ENCODE data around the gene SMCR8.
"Not testable (repeated sequence)": the region's sequence is repeated elsewhere in the genome, so short reads cannot be mapped to it uniquely, and the experiment has no call there.

Gene SMCR8

DNA sequence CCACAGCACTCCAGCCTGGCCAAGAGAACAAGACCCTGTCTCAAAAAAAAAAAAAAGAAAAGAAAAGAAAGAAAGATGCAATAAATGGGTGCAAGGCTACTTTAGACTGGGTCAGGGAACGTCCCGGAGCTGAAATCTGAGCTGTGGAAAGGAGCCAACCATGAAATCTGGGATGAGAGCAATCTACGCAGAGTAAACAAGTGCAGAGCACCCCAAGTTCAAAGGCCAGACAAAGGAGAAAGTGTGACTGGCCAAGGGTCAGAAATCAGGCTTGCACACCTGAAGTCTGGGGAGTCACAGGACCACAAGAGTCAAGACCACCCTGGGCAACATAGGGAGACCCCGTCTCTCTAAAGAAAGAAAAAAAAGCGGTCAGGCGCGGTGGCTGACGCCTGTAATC lies 45.4 kb downstream of the SMCR8 start:
- no peak for DNase-seq (ENCODE audit: low read depth in 2 of 2)

DNA sequence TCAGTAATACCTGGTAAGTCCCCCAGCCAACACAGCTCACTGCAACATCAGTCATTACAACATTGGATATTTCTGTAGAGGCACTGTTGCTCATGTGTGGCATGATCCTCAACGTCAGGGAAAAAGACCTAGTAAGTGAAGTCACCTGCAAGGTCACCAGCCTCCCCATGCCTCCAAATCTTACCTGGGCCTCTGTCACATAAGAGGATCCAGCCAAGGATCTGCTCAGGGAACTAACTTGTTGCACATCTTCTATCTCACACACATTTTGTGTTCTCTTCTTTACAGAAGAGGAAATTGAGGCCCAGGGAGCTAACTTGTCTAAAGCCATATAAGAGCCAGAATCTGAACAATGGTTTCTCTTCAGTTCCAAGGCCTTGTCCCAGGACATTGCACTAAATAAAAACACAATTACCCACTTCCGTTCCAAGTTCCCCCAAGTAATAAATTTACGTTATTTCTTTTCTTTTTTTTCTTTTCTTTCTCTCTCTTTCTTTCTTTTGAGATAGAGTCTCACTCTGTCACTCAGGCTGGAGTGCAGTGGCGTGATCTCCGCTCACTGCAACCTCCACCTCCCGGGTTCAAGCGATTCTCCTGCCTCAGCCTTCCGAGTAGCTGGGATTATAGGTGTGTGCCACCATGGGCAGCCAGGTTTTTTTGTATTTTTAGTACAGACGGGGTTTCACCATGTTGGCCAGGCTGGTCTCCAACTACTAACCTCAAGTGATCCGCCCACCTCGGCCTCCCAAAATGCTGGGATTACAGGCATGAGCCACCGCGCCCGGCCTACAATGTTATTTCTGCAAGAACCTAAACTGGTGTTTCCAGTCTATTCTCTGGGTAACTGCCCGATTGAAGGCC lies 47.0 kb downstream of the SMCR8 start:
- no peak for DNase-seq (ENCODE audit: low read depth in 2 of 2)

DNA sequence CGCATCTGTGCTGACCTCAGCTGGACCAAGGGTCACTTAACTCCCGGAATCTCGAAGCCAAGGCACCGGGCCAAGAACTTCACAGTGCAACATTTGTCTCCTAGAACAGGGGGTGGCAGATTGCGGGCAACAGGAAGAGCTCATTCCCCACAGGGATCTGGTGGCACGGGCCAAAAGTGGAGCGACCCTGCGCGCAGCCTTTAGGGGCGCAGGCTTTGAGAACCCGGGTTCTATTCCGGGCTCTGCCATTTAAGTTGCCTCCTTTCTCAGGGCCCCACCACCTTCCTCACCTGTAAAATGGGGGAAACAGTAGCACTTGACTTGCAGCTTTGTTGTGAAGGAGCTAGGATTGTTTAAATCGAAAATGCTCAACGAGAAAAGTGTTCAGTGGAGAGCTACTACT lies 47.6 kb downstream of the SMCR8 start:
- DNase-seq (ENCODE audit: low read depth in 2 of 2): no peak

DNA sequence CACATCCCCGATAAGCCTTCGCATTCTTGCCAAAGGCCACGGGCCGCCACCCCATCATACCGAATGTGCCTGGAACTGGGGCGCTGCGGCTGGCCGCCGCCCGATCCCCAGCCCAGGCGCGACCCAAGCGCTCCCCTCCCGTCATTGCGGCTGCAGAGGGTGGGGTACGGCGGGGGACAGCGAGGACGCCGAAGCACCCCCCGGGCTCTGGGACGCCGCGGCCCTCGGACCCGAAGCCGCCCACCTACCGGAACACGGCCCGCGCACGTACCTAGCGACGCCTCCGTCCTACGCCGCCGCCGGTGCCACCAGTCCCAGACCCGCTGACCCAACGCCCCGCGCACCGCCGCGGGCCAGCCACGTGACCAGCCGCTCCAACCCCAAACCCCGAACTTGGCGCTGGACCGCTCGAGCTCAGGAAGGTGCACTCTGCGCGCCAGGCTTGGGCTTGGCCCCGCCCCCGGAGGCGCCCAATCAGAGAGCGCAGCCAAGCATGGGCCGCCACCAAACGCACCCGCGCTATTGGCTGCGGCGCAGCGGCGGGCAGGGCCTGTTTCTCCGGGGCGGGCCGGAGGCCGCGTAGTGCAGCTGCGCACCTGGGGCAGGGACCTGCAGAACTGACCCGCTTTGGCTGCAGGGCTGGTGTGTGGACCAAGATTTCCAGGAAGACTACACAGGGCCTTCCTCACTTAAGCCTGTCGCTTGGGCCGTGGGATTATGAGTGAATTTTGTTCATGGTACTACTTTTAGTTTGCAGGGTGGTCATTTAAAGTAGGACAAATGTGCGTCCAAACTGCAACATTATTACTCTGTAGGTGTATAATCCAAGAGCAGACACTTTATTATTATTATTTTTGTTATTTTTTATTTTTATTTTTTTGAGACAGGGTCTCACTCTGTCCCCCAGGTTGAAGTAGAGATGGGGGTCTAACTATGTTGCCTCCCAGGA lies 48.3 kb downstream of the SMCR8 start, which contains the start of gene SHMT1:
SHMT1 (minus strand) TSS at position 450 of the 949 bp plus-strand sequence. CDS start 7,569 bp downstream, outside the sequence.
- peak; percentile 92 for DNase-seq (ENCODE audit: low read depth in 2 of 2)

DNA sequence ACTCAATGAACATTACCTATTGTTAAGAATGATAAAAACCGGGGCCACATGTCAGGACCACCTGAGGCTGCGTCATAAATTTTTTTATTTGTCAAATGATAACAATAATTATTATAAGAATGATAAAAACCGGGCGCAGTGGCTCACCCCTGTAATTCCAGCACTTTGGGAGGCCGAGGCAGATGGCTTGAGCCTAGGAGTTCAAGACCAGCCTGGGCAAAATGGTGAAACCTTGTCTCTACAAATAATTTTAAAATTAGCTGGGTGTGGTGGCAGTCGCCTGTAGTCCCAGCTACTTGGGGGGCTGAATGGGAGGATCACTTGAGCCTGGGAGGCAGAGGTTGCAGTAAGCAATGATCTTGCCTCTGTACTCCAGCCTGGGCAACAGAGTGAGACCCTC lies 49.1 kb downstream of the SMCR8 start:
- no peak for DNase-seq (ENCODE audit: low read depth in 2 of 2)

DNA sequence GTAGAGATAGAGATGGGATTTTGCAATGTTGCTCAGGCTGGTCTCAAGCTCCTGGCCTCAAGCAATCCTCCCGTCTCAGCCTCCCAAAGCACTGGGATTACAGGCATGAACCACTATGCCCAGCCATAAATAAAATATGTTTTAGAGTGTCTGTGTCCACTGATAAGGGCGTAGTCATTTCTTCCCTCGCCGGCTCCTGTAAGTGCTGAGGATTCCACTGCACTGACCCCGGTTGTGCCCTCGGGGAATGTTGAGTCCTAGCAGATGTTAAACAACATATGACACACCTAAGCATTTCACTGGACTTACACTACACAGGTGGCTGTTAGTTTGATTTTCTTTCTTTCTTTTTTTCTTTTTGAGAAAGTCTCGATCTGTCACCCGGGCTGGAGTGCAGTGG lies 53.9 kb downstream of the SMCR8 start:
- no peak for DNase-seq (ENCODE audit: low read depth in 2 of 2)

DNA sequence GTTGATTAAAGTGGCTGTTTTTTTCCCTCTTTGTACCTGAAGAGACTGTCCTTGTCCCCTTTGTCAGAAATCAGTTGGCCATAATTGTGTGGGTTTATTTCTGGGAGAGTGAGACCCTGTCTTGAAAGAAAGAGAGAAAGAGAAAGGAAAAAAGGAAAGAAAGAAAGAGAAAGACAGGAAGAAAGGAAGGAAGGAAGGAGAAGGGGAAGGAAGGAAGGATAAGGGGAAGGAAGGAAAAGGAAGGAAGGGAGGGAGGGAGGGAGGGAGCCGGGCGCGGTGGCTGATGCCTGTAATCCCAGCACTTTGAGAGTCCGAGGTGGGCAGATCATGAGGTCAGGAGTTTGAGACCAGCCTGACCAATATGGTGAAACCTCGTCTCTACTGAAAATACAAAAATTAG lies 55.7 kb downstream of the SMCR8 start:
- DNase-seq (ENCODE audit: low read depth in 2 of 2): no peak

DNA sequence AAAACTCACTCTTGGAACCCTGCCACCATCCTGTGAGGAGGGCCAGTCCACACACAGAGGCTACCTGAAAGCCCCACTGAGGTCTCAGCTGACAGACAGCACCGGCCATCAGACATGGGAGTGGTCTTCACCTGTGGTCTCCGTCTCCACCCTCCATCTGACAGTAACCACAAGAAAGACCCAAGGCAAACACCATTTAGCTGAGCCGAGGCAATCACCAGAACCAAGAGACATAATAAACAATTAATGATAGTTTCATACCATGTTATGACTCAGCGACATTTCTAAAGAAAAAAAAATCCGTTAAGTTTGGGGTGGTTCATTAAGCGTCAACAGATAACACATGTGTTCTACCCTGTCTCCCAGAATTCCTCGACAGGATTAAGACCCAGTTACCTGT lies 56.4 kb downstream of the SMCR8 start:
- DNase-seq (ENCODE audit: low read depth in 2 of 2): no peak

DNA sequence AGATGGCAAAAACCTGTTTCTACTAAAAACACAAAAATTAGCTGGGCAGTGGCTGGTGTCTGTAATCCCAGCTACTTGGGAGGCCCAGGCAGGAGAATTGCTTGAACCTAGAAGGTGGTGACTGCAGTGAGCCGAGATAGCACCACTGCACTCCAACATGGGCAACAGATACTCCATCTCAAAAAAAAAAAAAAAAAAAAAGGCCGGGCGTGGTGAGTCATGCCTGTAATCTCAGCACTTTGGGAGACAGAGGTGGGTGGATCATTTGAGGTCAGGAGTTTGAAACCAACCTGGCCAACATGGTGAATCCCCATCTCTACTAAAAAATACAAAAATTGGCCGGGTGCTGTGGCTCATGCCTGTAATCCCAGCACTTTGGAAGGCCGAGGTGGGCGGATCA lies 58.1 kb downstream of the SMCR8 start:
- not testable (repeated sequence) for DNase-seq (ENCODE audit: low read depth in 2 of 2)

DNA sequence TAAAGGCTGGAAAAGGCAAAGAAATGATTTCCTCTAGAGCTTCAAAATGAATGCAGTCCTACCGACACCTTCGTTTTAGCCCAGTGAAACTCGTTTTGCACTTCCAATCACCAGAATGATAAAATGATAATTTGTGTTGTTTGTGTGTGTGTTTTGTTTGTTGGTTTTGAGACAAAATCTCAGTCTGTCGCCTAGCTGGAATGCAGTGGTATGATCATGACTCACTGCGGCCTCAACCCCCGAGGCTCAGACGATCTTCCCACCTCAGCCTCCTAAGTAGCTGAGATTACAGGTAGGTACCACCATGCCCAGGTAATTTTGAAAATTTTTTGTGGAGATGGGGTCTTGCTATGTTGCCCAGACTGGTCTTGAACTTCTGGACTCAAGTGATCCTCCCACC lies 59.1 kb downstream of the SMCR8 start:
- no peak for DNase-seq (ENCODE audit: low read depth in 2 of 2)
